G401 (cell line): ENCODE measurements around the gene CAMTA1. TPM values are rescaled to one million over a fixed set of nuclear protein-coding genes. Genes with fewer than 3 reads are reported as not detected.
"Not testable (repeated sequence)": the region's sequence is repeated elsewhere in the genome, so short reads cannot be mapped to it uniquely, and the experiment has no call there.

Source experiments
- DNase-seq: peaks from one replicate; pipeline ENCODE4 v3.0.0-alpha.2; 2015; ENCODE audit warnings: low spot score
- in situ Hi-C: cut with HindIII; loops from 2 replicates; pipeline ENCODE4 v1.10.0; 2016; ENCODE audit warnings: low sequenced_read_pairs, mixed read lengths
- total RNA-seq: library from RNA; depleted of rRNA; stranded (reverse); fragments of >200 nt; shearing (Covaris generic); gene quantifications from 2 replicates; pipeline ENCODE4 v1.2.3, GENCODE V29; 2014

Gene CAMTA1
- total RNA-seq, 1 experiment from 2014 or later: 137 TPM

GRCh38 chr1:7130127-7130526, 344.9 kb downstream of the CAMTA1 start:
- in situ Hi-C loops: no loop called here

GRCh38 chr1:7135493-7135892, 350.2 kb downstream of the CAMTA1 start:
- in situ Hi-C loops: no loop called here
- DNase-seq: no peak

More at GRCh38 chr1:7130127-7130526, 344.9 kb downstream of the CAMTA1 start:
- no peak for DNase-seq

GRCh38 chr1:7136166-7136953, 351.1 kb downstream of the CAMTA1 start:
- in situ Hi-C loops: no loop called here
- DNase-seq: no peak

GRCh38 chr1:7140251-7140650, 355.0 kb downstream of the CAMTA1 start:
- no peak for DNase-seq
- in situ Hi-C loops: no loop called here

- in situ Hi-C loops: no loop called here
- no peak for DNase-seq
Observed at GRCh38 chr1:7145947-7146346, 360.7 kb downstream of the CAMTA1 start.

GRCh38 chr1:7146710-7147109, 361.5 kb downstream of the CAMTA1 start:
- no peak for DNase-seq
- in situ Hi-C loops: no loop called here

GRCh38 chr1:7147581-7148282, 362.5 kb downstream of the CAMTA1 start:
- DNase-seq, in situ Hi-C loops: not testable (repeated sequence)

GRCh38 chr1:7149080-7149838, 364.0 kb downstream of the CAMTA1 start:
- in situ Hi-C loops: no loop called here
- peak; percentile 50 for DNase-seq

- DNase-seq: no peak
- in situ Hi-C loops: no loop called here
Observed at GRCh38 chr1:7150724-7151280, 365.5 kb downstream of the CAMTA1 start.

- no peak for DNase-seq
- in situ Hi-C loops: no loop called here
Observed at GRCh38 chr1:7151978-7152377, 366.7 kb downstream of the CAMTA1 start.

GRCh38 chr1:7152655-7153054, 367.4 kb downstream of the CAMTA1 start:
- no peak for DNase-seq

GRCh38 chr1:7153464-7153863, 368.2 kb downstream of the CAMTA1 start:
- in situ Hi-C loops: no loop called here

More at GRCh38 chr1:7152655-7153054, 367.4 kb downstream of the CAMTA1 start:
- in situ Hi-C loops: no loop called here

GRCh38 chr1:7159116-7159781, 374.0 kb downstream of the CAMTA1 start:
- in situ Hi-C loops: no loop called here
- no peak for DNase-seq

More at GRCh38 chr1:7153464-7153863, 368.2 kb downstream of the CAMTA1 start:
- no peak for DNase-seq

- in situ Hi-C loops, DNase-seq: not testable (repeated sequence)
Observed at GRCh38 chr1:7168554-7168953, 383.3 kb downstream of the CAMTA1 start.

GRCh38 chr1:7171168-7171567, 385.9 kb downstream of the CAMTA1 start:
- DNase-seq: no peak
- in situ Hi-C loops: no loop called here

GRCh38 chr1:7171574-7171973, 386.3 kb downstream of the CAMTA1 start:
- in situ Hi-C loops: no loop called here

GRCh38 chr1:7172804-7173203, 387.6 kb downstream of the CAMTA1 start:
- peak; percentile 71 for DNase-seq
- in situ Hi-C loops: no loop called here

More at GRCh38 chr1:7171574-7171973, 386.3 kb downstream of the CAMTA1 start:
- peak; percentile 41 for DNase-seq

- DNase-seq: no peak
- in situ Hi-C loops: no loop called here
Observed at GRCh38 chr1:7174561-7174960, 389.3 kb downstream of the CAMTA1 start.
